Measurements from ENCODE around the gene SEPTIN7.

The SEPTIN7 gene

DNA sequence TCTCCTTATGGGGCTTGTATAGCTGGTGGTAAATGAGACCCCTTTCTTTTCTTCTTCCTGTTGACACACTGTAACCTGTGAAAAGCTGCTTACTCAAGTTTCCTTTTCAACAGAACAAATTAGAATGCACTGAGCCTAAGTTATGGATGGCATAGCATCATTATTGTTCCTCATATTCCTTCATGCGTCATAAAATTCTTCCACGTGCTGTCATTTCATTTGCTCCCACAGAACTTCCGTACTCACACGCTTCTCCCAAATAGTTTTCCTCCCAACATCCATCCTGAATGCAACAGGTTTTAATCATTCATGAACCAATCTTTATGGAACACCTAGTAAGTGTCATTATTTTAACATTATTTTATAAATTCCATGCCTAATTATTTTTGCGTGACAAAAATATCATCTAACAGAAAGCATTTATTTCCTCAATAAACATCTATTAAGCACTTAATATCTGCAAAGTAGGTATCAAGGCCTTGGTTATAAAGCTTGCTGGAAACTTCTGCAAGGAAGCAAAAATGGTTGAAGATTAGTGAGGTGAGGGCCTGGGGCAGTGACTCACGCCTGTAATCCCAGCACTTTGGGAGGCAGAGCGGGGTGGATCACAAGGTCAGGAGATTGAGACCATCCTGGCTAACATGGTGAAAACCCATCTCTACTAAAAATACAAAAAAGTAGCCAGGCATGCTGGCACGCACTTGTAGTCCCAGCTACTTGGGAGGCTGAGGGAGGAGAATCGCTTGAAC, 18.9 kb upstream of the SEPTIN7 start:
- no peak for DNase-seq
- TF ChIP-seq, protein P1, sequence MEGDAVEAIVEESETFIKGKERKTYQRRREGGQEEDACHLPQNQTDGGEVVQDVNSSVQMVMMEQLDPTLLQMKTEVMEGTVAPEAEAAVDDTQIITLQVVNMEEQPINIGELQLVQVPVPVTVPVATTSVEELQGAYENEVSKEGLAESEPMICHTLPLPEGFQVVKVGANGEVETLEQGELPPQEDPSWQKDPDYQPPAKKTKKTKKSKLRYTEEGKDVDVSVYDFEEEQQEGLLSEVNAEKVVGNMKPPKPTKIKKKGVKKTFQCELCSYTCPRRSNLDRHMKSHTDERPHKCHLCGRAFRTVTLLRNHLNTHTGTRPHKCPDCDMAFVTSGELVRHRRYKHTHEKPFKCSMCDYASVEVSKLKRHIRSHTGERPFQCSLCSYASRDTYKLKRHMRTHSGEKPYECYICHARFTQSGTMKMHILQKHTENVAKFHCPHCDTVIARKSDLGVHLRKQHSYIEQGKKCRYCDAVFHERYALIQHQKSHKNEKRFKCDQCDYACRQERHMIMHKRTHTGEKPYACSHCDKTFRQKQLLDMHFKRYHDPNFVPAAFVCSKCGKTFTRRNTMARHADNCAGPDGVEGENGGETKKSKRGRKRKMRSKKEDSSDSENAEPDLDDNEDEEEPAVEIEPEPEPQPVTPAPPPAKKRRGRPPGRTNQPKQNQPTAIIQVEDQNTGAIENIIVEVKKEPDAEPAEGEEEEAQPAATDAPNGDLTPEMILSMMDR (IDR thresholded peaks at IDR 0.05): no peak
- no peaks in the 10 kb centered on the region for H3K36me3 Mint-ChIP-seq (ENCODE audit: low read depth)
- no peaks in the 10 kb centered on the region for H3K27me3 Mint-ChIP-seq (ENCODE audit: low read depth, poor library complexity)
- no peak overlapping the region for H3K27ac Mint-ChIP-seq
- no peaks in the 10 kb centered on the region for H3K4me1 Mint-ChIP-seq
- H3K4me3 Mint-ChIP-seq: no peak overlapping the region
- no peaks in the 10 kb centered on the region for H3K9me3 Mint-ChIP-seq

DNA sequence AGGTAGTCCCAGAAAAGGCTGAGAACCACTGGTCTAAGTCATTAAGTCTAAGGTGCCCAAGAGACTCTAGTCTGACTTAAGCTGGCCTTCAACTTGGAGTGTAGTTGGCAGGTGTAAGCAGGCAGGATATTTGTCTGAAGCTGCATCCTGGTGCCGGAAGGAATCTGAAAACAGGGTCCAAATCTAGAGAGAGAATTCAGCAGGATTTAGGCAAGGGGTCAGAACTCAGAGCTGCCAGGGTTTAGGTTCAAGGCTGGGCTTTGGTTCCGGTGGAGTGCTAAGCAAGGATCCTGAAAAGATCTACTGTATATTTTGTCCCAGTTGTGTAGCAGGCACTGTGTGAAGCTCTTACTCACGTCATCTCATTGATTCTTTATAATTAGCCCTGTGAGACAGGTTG, 16.5 kb upstream of the SEPTIN7 start:
- no peak overlapping the region for H3K4me3 Mint-ChIP-seq
- no peaks in the 10 kb centered on the region for H3K4me1 Mint-ChIP-seq
- DNase-seq: no peak
- H3K27me3 Mint-ChIP-seq (ENCODE audit: low read depth, poor library complexity): no peaks in the 10 kb centered on the region
- TF ChIP-seq, protein P1 (IDR thresholded peaks at IDR 0.05): no peak
- H3K36me3 Mint-ChIP-seq (ENCODE audit: low read depth): no peaks in the 10 kb centered on the region
- peaks cover 14% of the 10 kb centered on the region for H3K9me3 Mint-ChIP-seq
- no peak overlapping the region for H3K27ac Mint-ChIP-seq

- Mint-ChIP-seq H3K36me3 (ENCODE audit: low read depth) (peaks cover 7% of the 10 kb centered on the region), H3K27me3 (ENCODE audit: low read depth, poor library complexity) (no peaks in the 10 kb centered on the region), H3K27ac (no peak overlapping the region), H3K9me3 (peaks cover 23% of the 10 kb centered on the region), H3K4me3 (no peak overlapping the region), H3K4me1 (no peaks in the 10 kb centered on the region)
- no peak for DNase-seq
- TF ChIP-seq, protein P1 (IDR thresholded peaks at IDR 0.05): no peak
Measured at GRCh38 chr7:35785250-35785649, 15.6 kb upstream of the SEPTIN7 start.

DNA sequence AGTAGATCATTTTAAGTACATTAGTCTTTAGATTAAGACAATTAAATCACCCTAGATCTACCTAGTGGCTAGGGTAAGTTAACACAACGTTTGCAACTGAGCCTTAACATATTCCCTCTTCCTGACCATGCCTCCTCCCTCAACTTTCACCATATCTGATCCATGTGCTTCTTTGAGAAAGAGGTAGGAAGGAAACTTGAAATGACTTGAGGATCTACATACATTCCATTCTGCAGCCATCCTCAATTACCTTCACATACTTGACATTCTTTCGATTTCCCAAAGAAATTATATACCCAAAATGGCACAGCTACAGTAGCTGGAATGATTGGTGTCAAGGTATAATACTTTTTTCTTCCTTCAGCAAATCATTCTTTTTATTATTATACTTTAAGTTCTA, 12.9 kb upstream of the SEPTIN7 start:
- peaks cover 7% of the 10 kb centered on the region for H3K36me3 Mint-ChIP-seq (ENCODE audit: low read depth)
- H3K27me3 Mint-ChIP-seq (ENCODE audit: low read depth, poor library complexity): no peaks in the 10 kb centered on the region
- TF ChIP-seq, protein P1 (IDR thresholded peaks at IDR 0.05): no peak
- H3K4me3 Mint-ChIP-seq: no peak overlapping the region
- H3K4me1 Mint-ChIP-seq: no peaks in the 10 kb centered on the region
- H3K9me3 Mint-ChIP-seq: peaks cover 25% of the 10 kb centered on the region
- no peak overlapping the region for H3K27ac Mint-ChIP-seq
- no peak for DNase-seq

DNA sequence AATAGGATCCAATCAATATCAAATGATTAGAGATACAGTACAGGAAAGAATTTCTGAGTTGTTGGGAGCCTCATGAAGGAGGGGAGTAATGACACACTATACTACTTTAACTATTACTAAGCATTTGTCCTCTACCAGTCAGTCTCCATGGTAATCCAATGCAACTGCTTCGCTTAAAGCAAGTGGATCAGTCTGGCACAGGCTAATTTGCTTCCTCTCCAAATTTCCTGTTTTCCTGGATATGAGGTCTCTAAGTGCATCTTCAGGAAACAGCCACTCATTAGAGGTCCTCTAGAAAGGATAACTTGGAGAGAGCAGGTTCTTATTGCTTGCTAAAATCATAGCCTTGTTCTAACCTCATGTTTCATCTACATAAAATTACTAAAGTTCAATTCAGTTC, 8.4 kb upstream of the SEPTIN7 start:
- TF ChIP-seq, protein P1 (IDR thresholded peaks at IDR 0.05): no peak
- peaks cover 7% of the 10 kb centered on the region for H3K36me3 Mint-ChIP-seq (ENCODE audit: low read depth)
- H3K4me1 Mint-ChIP-seq: peaks cover 5% of the 10 kb centered on the region
- H3K27ac Mint-ChIP-seq: no peak overlapping the region
- DNase-seq: no peak
- peaks cover 25% of the 10 kb centered on the region for H3K9me3 Mint-ChIP-seq
- H3K27me3 Mint-ChIP-seq (ENCODE audit: low read depth, poor library complexity): no peaks in the 10 kb centered on the region
- H3K4me3 Mint-ChIP-seq: no peak overlapping the region

GRCh38 chr7:35792873-35793489, 7.9 kb upstream of the SEPTIN7 start:
- H3K36me3 Mint-ChIP-seq (ENCODE audit: low read depth): peaks cover 7% of the 10 kb centered on the region
- H3K4me3 Mint-ChIP-seq: no peak overlapping the region
- H3K9me3 Mint-ChIP-seq: peaks cover 24% of the 10 kb centered on the region
- TF ChIP-seq, protein P1 (IDR thresholded peaks at IDR 0.05): no peak
- H3K4me1 Mint-ChIP-seq: peaks cover 5% of the 10 kb centered on the region
- H3K27me3 Mint-ChIP-seq (ENCODE audit: low read depth, poor library complexity): no peaks in the 10 kb centered on the region
- no peak overlapping the region for H3K27ac Mint-ChIP-seq
- DNase-seq: no peak

Measured in nephron progenitor cell (in vitro differentiated cells).